HEK293 (cell line): ENCODE measurements around the gene ALLC.

Source experiments
- CTCF ChIA-PET: fragments of 350-600 bp; formaldehyde crosslinking; extraction: SDS; loops from one replicate; lab custom pipeline; 2021; ENCODE audit warnings: antibody characterized with exemption; lab: Yijun Ruan, JAX
- POLR2A ChIA-PET: fragments of 300-600 bp; formaldehyde crosslinking; extraction: SDS; loops from one replicate; lab custom pipeline; 2020; ENCODE audit warnings: antibody characterized with exemption, inconsistent platforms; lab: Yijun Ruan, JAX
- H3K27ac ChIP-seq: fragments of 200-500 bp; sonication (Bioruptor generic); 2 replicates; pipeline ENCODE4 v1.5.1; 2014; ENCODE audit warnings: low read depth, low read length, control low read depth, inconsistent platforms; ENCODE audit errors: extremely low read depth
- H3K36me3 ChIP-seq, 2 experiments: fragments of 200-500 bp in 1 of 2; sonication (Bioruptor generic) in 1 of 2; 1 replicate in 1 of 2; 2 replicates in 1 of 2; pipeline ENCODE4 v1.5.1; 2014 to 2017; ENCODE audit warnings: inconsistent platforms in 2 of 2, low read length in 2 of 2; ENCODE audit not compliant: control insufficient read depth in 2 of 2, insufficient read depth in 1 of 2
- H3K4me1 ChIP-seq: fragments of 200-500 bp; sonication (Bioruptor generic); 2 replicates; pipeline ENCODE4 v1.5.1; 2014; ENCODE audit warnings: mild to moderate bottlenecking, low read length, inconsistent platforms; ENCODE audit not compliant: control insufficient read depth, insufficient read depth
- H3K4me3 ChIP-seq: 2 replicates; pipeline ENCODE4 v1.5.1; 2011; ENCODE audit warnings: low read depth, mild to moderate bottlenecking, control low read depth, low read length, moderate library complexity
- H3K9me3 ChIP-seq: fragments of 200-500 bp; sonication (Bioruptor generic); 2 replicates; pipeline ENCODE4 v1.5.1; 2014; ENCODE audit warnings: low read depth, low read length, inconsistent platforms; ENCODE audit not compliant: control insufficient read depth, insufficient read depth
- EGR2 ChIP-seq: fragments of 450-650 bp; formaldehyde crosslinking; IDR thresholded peaks from 2 replicates; pipeline ENCODE4 v1.5.1; 2016; ENCODE audit warnings: low read depth, missing biosample characterization, missing genetic modification characterization
- REPIN1 ChIP-seq: fragments of 450-650 bp; formaldehyde crosslinking; IDR thresholded peaks from 2 replicates; pipeline ENCODE4 v1.5.1; 2017; ENCODE audit warnings: missing biosample characterization, missing genetic modification characterization, low read depth
- SP7 ChIP-seq: fragments of 450-650 bp; formaldehyde crosslinking; IDR thresholded peaks from 2 replicates; pipeline ENCODE4 v1.5.1; 2016; ENCODE audit warnings: missing biosample characterization, missing genetic modification characterization
- ZBTB21 ChIP-seq: fragments of 450-650 bp; formaldehyde crosslinking; IDR thresholded peaks from 2 replicates; pipeline ENCODE4 v1.5.1; 2017; ENCODE audit warnings: missing biosample characterization, missing genetic modification characterization
- ZBTB7A ChIP-seq: fragments of 450-650 bp; formaldehyde crosslinking; IDR thresholded peaks from 2 replicates; pipeline ENCODE4 v1.5.1; 2016; ENCODE audit warnings: low read depth, missing biosample characterization, missing genetic modification characterization
- ZEB2 ChIP-seq: fragments of 450-650 bp; formaldehyde crosslinking; IDR thresholded peaks from 2 replicates; pipeline ENCODE4 v1.5.1; 2016; ENCODE audit warnings: missing biosample characterization, missing genetic modification characterization
- ZFP69B ChIP-seq: fragments of 450-650 bp; formaldehyde crosslinking; IDR thresholded peaks from 2 replicates; pipeline ENCODE4 v1.5.1; 2016; ENCODE audit warnings: missing biosample characterization, missing genetic modification characterization
- ZNF114 ChIP-seq: fragments of 450-650 bp; formaldehyde crosslinking; IDR thresholded peaks from 2 replicates; pipeline ENCODE4 v1.5.0; 2017; ENCODE audit warnings: missing biosample characterization, missing genetic modification characterization
- ZNF16 ChIP-seq: fragments of 450-650 bp; formaldehyde crosslinking; IDR thresholded peaks from 2 replicates; pipeline ENCODE4 v1.5.1; 2016; ENCODE audit warnings: low read depth, missing biosample characterization, missing genetic modification characterization
- ZNF184 ChIP-seq: fragments of 450-650 bp; IDR thresholded peaks from 2 replicates; pipeline ENCODE4 v1.5.1; 2018; ENCODE audit warnings: missing biosample characterization, mild to moderate bottlenecking, missing genetic modification characterization
- ZNF280C ChIP-seq: fragments of 450-650 bp; formaldehyde crosslinking; IDR thresholded peaks from 2 replicates; pipeline ENCODE4 v1.5.1; 2016; ENCODE audit warnings: missing biosample characterization, missing genetic modification characterization
- ZNF366 ChIP-seq: fragments of 450-650 bp; formaldehyde crosslinking; conservative IDR thresholded peaks from 2 replicates; pipeline ENCODE4 v1.5.1; 2016; ENCODE audit warnings: missing biosample characterization, missing genetic modification characterization
- ZNF404 ChIP-seq: fragments of 450-650 bp; formaldehyde crosslinking; IDR thresholded peaks from 2 replicates; pipeline ENCODE4 v1.5.1; 2017; ENCODE audit warnings: missing biosample characterization, missing genetic modification characterization
- ZNF416 ChIP-seq: fragments of 450-650 bp; formaldehyde crosslinking; IDR thresholded peaks from 2 replicates; pipeline ENCODE4 v1.5.1; 2016; ENCODE audit warnings: missing biosample characterization, missing genetic modification characterization
- ZNF473 ChIP-seq: fragments of 450-650 bp; formaldehyde crosslinking; IDR thresholded peaks from 2 replicates; pipeline ENCODE4 v1.5.1; 2017; ENCODE audit warnings: missing biosample characterization, missing genetic modification characterization
- ZNF521 ChIP-seq: fragments of 450-650 bp; formaldehyde crosslinking; IDR thresholded peaks from 2 replicates; pipeline ENCODE4 v1.5.1; 2017; ENCODE audit warnings: missing biosample characterization, mild to moderate bottlenecking, missing genetic modification characterization
- ZNF529 ChIP-seq: fragments of 450-650 bp; formaldehyde crosslinking; IDR thresholded peaks from 2 replicates; pipeline ENCODE4 v1.5.1; 2017; ENCODE audit warnings: missing genetic modification characterization, missing biosample characterization; ENCODE audit not compliant: insufficient replicate concordance
- ZNF660 ChIP-seq: fragments of 450-650 bp; IDR thresholded peaks from 2 replicates; pipeline ENCODE4 v1.5.1; 2018; ENCODE audit warnings: missing biosample characterization, mild to moderate bottlenecking, missing genetic modification characterization
- ZNF677 ChIP-seq: fragments of 450-650 bp; IDR thresholded peaks from 2 replicates; pipeline ENCODE4 v1.5.0; 2018; ENCODE audit warnings: missing biosample characterization, mild to moderate bottlenecking, missing genetic modification characterization, moderate library complexity
- ZNF791 ChIP-seq: fragments of 450-650 bp; formaldehyde crosslinking; IDR thresholded peaks from 2 replicates; pipeline ENCODE4 v1.5.1; 2016; ENCODE audit warnings: missing biosample characterization, missing genetic modification characterization
- TF ChIP-seq, protein P1 (sequence below): fragments of 450-650 bp; formaldehyde crosslinking; IDR thresholded peaks from 2 replicates; pipeline ENCODE4 v1.5.0; 2017; ENCODE audit warnings: missing biosample characterization, missing genetic modification characterization, borderline replicate concordance
- TF ChIP-seq, protein P2 (sequence below): fragments of 450-650 bp; formaldehyde crosslinking; IDR thresholded peaks from 2 replicates; pipeline ENCODE4 v1.5.1; 2016; ENCODE audit warnings: missing biosample characterization, missing genetic modification characterization

The ALLC gene

DNA sequence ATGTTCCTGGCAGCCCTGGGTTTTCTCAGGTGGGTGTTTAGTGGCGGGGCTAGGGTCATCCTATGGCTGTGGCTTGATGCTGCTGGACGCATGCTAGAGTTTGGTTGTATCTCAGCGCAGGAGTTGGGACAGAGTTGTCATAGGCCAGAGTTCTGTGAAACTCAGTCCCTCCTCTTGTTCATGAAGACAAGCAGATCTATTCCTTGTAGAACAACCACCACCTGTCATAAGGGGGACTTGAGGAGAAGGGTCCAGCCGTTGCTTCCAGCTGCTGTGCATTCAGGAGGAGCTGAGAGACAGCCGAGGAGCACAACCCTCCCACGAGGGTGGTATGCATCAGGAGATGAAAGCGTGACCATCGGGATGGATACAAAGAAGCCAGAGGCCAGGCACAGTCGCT is 71.8 kb downstream of the ALLC start (continued):
- TF ChIP-seq ZNF280C (tag by site-specific recombination) (no peak), ZNF366 (no peak), ZBTB21 (tag by site-specific recombination) (no peak), ZNF521 (tag by site-specific recombination) (no peak)

- POLR2A ChIA-PET: no interaction called here
- no peaks in the 10 kb centered on the region for H3K36me3 ChIP-seq
- TF ChIP-seq ZFP69B (tag by site-specific recombination) (no peak), SP7 (no peak), ZBTB7A (tag by site-specific recombination) (no peak), ZEB2 (no peak), ZNF114 (tag by site-specific recombination) (no peak), ZNF660 (tag by site-specific recombination) (no peak), ZNF416 (tag by site-specific recombination) (no peak), ZNF404 (tag by site-specific recombination) (no peak), EGR2 (tag by site-specific recombination) (no peak), ZNF677 (no peak), ZNF16 (tag by site-specific recombination) (no peak), ZNF791 (tag by site-specific recombination) (no peak)
- TF ChIP-seq, protein P1, sequence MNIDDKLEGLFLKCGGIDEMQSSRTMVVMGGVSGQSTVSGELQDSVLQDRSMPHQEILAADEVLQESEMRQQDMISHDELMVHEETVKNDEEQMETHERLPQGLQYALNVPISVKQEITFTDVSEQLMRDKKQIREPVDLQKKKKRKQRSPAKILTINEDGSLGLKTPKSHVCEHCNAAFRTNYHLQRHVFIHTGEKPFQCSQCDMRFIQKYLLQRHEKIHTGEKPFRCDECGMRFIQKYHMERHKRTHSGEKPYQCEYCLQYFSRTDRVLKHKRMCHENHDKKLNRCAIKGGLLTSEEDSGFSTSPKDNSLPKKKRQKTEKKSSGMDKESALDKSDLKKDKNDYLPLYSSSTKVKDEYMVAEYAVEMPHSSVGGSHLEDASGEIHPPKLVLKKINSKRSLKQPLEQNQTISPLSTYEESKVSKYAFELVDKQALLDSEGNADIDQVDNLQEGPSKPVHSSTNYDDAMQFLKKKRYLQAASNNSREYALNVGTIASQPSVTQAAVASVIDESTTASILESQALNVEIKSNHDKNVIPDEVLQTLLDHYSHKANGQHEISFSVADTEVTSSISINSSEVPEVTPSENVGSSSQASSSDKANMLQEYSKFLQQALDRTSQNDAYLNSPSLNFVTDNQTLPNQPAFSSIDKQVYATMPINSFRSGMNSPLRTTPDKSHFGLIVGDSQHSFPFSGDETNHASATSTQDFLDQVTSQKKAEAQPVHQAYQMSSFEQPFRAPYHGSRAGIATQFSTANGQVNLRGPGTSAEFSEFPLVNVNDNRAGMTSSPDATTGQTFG (tag by site-specific recombination): no peak
- TF ChIP-seq, protein P2, sequence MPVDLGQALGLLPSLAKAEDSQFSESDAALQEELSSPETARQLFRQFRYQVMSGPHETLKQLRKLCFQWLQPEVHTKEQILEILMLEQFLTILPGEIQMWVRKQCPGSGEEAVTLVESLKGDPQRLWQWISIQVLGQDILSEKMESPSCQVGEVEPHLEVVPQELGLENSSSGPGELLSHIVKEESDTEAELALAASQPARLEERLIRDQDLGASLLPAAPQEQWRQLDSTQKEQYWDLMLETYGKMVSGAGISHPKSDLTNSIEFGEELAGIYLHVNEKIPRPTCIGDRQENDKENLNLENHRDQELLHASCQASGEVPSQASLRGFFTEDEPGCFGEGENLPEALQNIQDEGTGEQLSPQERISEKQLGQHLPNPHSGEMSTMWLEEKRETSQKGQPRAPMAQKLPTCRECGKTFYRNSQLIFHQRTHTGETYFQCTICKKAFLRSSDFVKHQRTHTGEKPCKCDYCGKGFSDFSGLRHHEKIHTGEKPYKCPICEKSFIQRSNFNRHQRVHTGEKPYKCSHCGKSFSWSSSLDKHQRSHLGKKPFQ (tag by site-specific recombination): no peak
- TF ChIP-seq, all 188 proteins: peak for 0
- no peaks in the 10 kb centered on the region for H3K9me3 ChIP-seq
- H3K27ac ChIP-seq: no peak overlapping the region
- H3K4me3 ChIP-seq: no peak overlapping the region
- no peaks in the 10 kb centered on the region for H3K4me1 ChIP-seq
- CTCF ChIA-PET: interaction anchor here (0.9 to 3.8 kb wide), 5 partner anchors 9 to 74 kb away, joined by 3 to 19 read pairs (median 4); no protein-coding TSS in a partner anchor
Measured at GRCh38 chr2:3730646-3731045, 72.6 kb downstream of the ALLC start.

GRCh38 chr2:3731829-3732228 is 73.8 kb downstream of the ALLC start:
- POLR2A ChIA-PET: no interaction called here
- H3K4me1 ChIP-seq: no peaks in the 10 kb centered on the region
- no peak overlapping the region for H3K4me3 ChIP-seq
- H3K27ac ChIP-seq: no peak overlapping the region
- no peak for TF ChIP-seq ZNF529
- no peak for TF ChIP-seq REPIN1
- no peak for TF ChIP-seq EGR2 (tag by site-specific recombination)
- TF ChIP-seq ZNF184 (tag by site-specific recombination): no peak
- TF ChIP-seq ZNF473 (tag by site-specific recombination): no peak
- TF ChIP-seq, all 188 proteins: peak for 0
- CTCF ChIA-PET: no interaction called here
- Histone ChIP-seq H3K36me3 (no peaks in the 10 kb centered on the region), H3K9me3 (no peaks in the 10 kb centered on the region)
